RCC 7860 (cell line): ENCODE results near the gene C1QTNF9B.

ENCODE experiments used
- DNase-seq: peaks from one replicate; pipeline ENCODE4 v3.0.0-alpha.2; 2015; ENCODE audit warnings: low spot score
- FAIRE-seq: peaks from 2 replicates; lab custom pipeline; 2012; peaks lifted over from hg19 to GRCh38; lab: Jason Lieb, UNC

C1QTNF9B gene

GRCh38 chr13:23861310-23861709, 36.0 kb downstream of the C1QTNF9B start:
- FAIRE-seq: no peak
- no peak for DNase-seq

GRCh38 chr13:23859904-23860303, 37.4 kb downstream of the C1QTNF9B start:
- FAIRE-seq: no peak
- no peak for DNase-seq

- FAIRE-seq: no peak
- DNase-seq: no peak
These were observed 37.8 kb downstream of the C1QTNF9B start for GRCh38 chr13:23859455-23859854.

GRCh38 chr13:23858546-23858945, 38.8 kb downstream of the C1QTNF9B start:
- FAIRE-seq (no peak), DNase-seq (no peak)

- FAIRE-seq (no peak), DNase-seq (no peak)
These were observed 41.1 kb downstream of the C1QTNF9B start for GRCh38 chr13:23856008-23856750.

GRCh38 chr13:23855360-23855759, 41.9 kb downstream of the C1QTNF9B start:
- no peak for DNase-seq
- no peak for FAIRE-seq

- DNase-seq: no peak
- FAIRE-seq: no peak
These were observed 45.0 kb downstream of the C1QTNF9B start for GRCh38 chr13:23852351-23852750.

GRCh38 chr13:23851106-23851505, 46.2 kb downstream of the C1QTNF9B start:
- no peak for FAIRE-seq

GRCh38 chr13:23850134-23850533, 47.2 kb downstream of the C1QTNF9B start:
- no peak for FAIRE-seq
- no peak for DNase-seq

More at GRCh38 chr13:23851106-23851505, 46.2 kb downstream of the C1QTNF9B start:
- DNase-seq: no peak

GRCh38 chr13:23849670-23850069, 47.6 kb downstream of the C1QTNF9B start:
- no peak for DNase-seq
- no peak for FAIRE-seq

- no peak for FAIRE-seq
- DNase-seq: no peak
These were observed 48.6 kb downstream of the C1QTNF9B start for GRCh38 chr13:23848646-23849141.

- DNase-seq (no peak), FAIRE-seq (no peak)
These were observed 49.3 kb downstream of the C1QTNF9B start for GRCh38 chr13:23848019-23848418.

- FAIRE-seq: no peak
- no peak for DNase-seq
These were observed 49.8 kb downstream of the C1QTNF9B start for GRCh38 chr13:23847497-23847896.

- FAIRE-seq (no peak), DNase-seq (no peak)
These were observed 52.1 kb downstream of the C1QTNF9B start for GRCh38 chr13:23845105-23845725.

- FAIRE-seq (no peak), DNase-seq (no peak)
These were observed 53.2 kb downstream of the C1QTNF9B start for GRCh38 chr13:23844132-23844531.

GRCh38 chr13:23843436-23843835, 53.9 kb downstream of the C1QTNF9B start:
- DNase-seq: no peak
- no peak for FAIRE-seq

- FAIRE-seq (no peak), DNase-seq (no peak)
These were observed 54.9 kb downstream of the C1QTNF9B start for GRCh38 chr13:23842406-23842805.
